Fibroblast of skin of right biceps (primary cell): Measurements from ENCODE around the gene EGR2.

Experiments used
- DNase-seq: peaks from one replicate; pipeline ENCODE4 v3.0.0-alpha.2; 2013

EGR2 gene

GRCh38 chr10:62817766-62818425, 1.7 kb upstream of the EGR2 start:
- DNase-seq: peak; percentile 61

GRCh38 chr10:62817121-62817765, 1.1 kb upstream of the EGR2 start:
- DNase-seq: no peak

GRCh38 chr10:62816076-62816330, 163 bp downstream of the EGR2 start:
- no peak for DNase-seq

- peak; percentile 18 for DNase-seq
These were observed 638 bp downstream of the EGR2 start for GRCh38 chr10:62815381-62816075.

GRCh38 chr10:62814756-62815380, 1.3 kb downstream of the EGR2 start:
- DNase-seq: peak; percentile 11

- DNase-seq: no peak
These were observed 2.2 kb downstream of the EGR2 start for GRCh38 chr10:62813981-62814380.

GRCh38 chr10:62813453-62813852, 2.7 kb downstream of the EGR2 start:
- DNase-seq: no peak

- no peak for DNase-seq
These were observed 3.3 kb downstream of the EGR2 start for GRCh38 chr10:62812672-62813439.

GRCh38 chr10:62811159-62811875, 4.8 kb downstream of the EGR2 start:
- DNase-seq: no peak

GRCh38 chr10:62810156-62810902, 5.8 kb downstream of the EGR2 start:
- DNase-seq: no peak

- DNase-seq: peak; percentile 46
These were observed 9.9 kb downstream of the EGR2 start for GRCh38 chr10:62806251-62806650.

GRCh38 chr10:62805231-62806099, 10.7 kb downstream of the EGR2 start:
- peak; percentile 50 for DNase-seq

GRCh38 chr10:62804356-62805230, 11.6 kb downstream of the EGR2 start, which contains the start of gene ADO:
ADO (plus strand) TSS chr10:62804720; CDS start chr10:62805060, 340 bp downstream.
- peak; percentile 84 for DNase-seq

- DNase-seq: no peak
These were observed 12.3 kb downstream of the EGR2 start for GRCh38 chr10:62803724-62804355.

GRCh38 chr10:62801871-62802270, 14.3 kb downstream of the EGR2 start:
- no peak for DNase-seq

GRCh38 chr10:62796896-62797295, 19.3 kb downstream of the EGR2 start:
- DNase-seq: no peak

GRCh38 chr10:62795762-62796161, 20.4 kb downstream of the EGR2 start:
- DNase-seq: no peak

GRCh38 chr10:62795100-62795499, 21.1 kb downstream of the EGR2 start:
- DNase-seq: no peak

GRCh38 chr10:62794306-62794705, 21.9 kb downstream of the EGR2 start:
- DNase-seq: peak; percentile 47
